ENCODE measurements around the gene SERPINE1. TPM values are rescaled to one million over a fixed set of nuclear protein-coding genes. Genes with fewer than 3 reads are reported as not detected.

The SERPINE1 gene
- total RNA-seq, 1 donor from 2014 or later, result 0.74 TPM

Small RNA genes within 50 kb of the gene (small RNA-seq; reads per million reads assigned to genes)
- gene MIR4653 (ENCODE audit: low replicate concordance), result not detected

Other genes starting within 250 kb of the SERPINE1 start
- 2.2 TPM for gene UFSP1, start 237.4 kb upstream of the SERPINE1 start, total RNA-seq
- gene ACHE, start 231.2 kb upstream of the SERPINE1 start, total RNA-seq, result 16.7 TPM
- gene MUC3A, start 177.6 kb upstream of the SERPINE1 start, total RNA-seq, result 0.98 TPM
- gene MUC12, start 157.5 kb upstream of the SERPINE1 start, total RNA-seq, result not detected
- gene MUC17, start 107.0 kb upstream of the SERPINE1 start, total RNA-seq, result not detected
- 0.98 TPM for gene TRIM56, start 41.6 kb upstream of the SERPINE1 start, total RNA-seq
- gene AP1S1, start 27.4 kb downstream of the SERPINE1 start, total RNA-seq, result 96.1 TPM
- 10.1 TPM for gene VGF, start 38.5 kb downstream of the SERPINE1 start, total RNA-seq
- 2.2 TPM for gene NAT16, start 53.2 kb downstream of the SERPINE1 start, total RNA-seq
- gene MOGAT3, start 73.9 kb downstream of the SERPINE1 start, total RNA-seq, result not detected
- 9.6 TPM for gene PLOD3, start 90.5 kb downstream of the SERPINE1 start, total RNA-seq
- 38.1 TPM for gene ZNHIT1, start 91.1 kb downstream of the SERPINE1 start, total RNA-seq
- gene CLDN15, start 110.7 kb downstream of the SERPINE1 start, total RNA-seq, result 2.2 TPM
- 80.2 TPM for gene FIS1, start 118.0 kb downstream of the SERPINE1 start, total RNA-seq
- 28.3 TPM for gene IFT22, start 194.7 kb downstream of the SERPINE1 start, total RNA-seq
- gene COL26A1, start 235.8 kb downstream of the SERPINE1 start, total RNA-seq, result 12.0 TPM

All from temporal lobe (tissue), 2 donors.